PFSK-1 (cell line): ENCODE measurements around the gene PNPLA8.

Experiments used
- POLR2AphosphoS5 ChIP-seq: IDR thresholded peaks from 2 replicates; pipeline ENCODE4 v1.6.1; 2012; ENCODE audit warnings: low read depth, mild to moderate bottlenecking, control low read depth, low read length, moderate library complexity
- TAF1 ChIP-seq: IDR thresholded peaks from 2 replicates; pipeline ENCODE4 v1.6.1; 2012; ENCODE audit warnings: low read length, control low read depth, borderline replicate concordance; ENCODE audit not compliant: insufficient read depth
- TF ChIP-seq, protein P1 (sequence below), 2 experiments: IDR thresholded peaks; 2 replicates each; pipeline versions ENCODE4 v1.6.1 to v1.8.0; 2011 to 2012; ENCODE audit warnings: low read depth in 2 of 2, low read length in 2 of 2, control low read depth in 1 of 2, inconsistent platforms in 1 of 2, mild to moderate bottlenecking in 1 of 2, moderate library complexity in 1 of 2; ENCODE audit not compliant: insufficient read depth in 1 of 2

DNA sequence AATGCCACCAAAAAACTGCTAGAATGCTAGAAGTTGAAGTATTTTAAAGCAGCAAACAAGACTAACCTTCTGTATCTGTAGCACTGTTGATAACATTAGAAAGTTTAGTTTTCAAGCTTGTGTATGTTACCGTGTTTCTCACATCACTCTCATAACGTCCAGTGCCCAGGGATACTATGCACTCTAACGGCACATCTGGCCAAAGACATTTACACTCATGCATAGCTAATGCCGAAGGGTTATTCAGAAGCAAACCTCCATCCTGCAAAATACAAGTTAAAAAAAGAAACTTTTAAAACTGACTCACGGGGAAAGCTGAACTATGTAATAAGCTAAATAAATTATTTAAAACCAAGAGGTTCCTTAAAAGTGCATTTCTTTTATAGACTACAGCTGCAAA lies 46.8 kb downstream of the PNPLA8 start:
- TF ChIP-seq POLR2AphosphoS5 (no peak), TAF1 (no peak)
- TF ChIP-seq, protein P1, sequence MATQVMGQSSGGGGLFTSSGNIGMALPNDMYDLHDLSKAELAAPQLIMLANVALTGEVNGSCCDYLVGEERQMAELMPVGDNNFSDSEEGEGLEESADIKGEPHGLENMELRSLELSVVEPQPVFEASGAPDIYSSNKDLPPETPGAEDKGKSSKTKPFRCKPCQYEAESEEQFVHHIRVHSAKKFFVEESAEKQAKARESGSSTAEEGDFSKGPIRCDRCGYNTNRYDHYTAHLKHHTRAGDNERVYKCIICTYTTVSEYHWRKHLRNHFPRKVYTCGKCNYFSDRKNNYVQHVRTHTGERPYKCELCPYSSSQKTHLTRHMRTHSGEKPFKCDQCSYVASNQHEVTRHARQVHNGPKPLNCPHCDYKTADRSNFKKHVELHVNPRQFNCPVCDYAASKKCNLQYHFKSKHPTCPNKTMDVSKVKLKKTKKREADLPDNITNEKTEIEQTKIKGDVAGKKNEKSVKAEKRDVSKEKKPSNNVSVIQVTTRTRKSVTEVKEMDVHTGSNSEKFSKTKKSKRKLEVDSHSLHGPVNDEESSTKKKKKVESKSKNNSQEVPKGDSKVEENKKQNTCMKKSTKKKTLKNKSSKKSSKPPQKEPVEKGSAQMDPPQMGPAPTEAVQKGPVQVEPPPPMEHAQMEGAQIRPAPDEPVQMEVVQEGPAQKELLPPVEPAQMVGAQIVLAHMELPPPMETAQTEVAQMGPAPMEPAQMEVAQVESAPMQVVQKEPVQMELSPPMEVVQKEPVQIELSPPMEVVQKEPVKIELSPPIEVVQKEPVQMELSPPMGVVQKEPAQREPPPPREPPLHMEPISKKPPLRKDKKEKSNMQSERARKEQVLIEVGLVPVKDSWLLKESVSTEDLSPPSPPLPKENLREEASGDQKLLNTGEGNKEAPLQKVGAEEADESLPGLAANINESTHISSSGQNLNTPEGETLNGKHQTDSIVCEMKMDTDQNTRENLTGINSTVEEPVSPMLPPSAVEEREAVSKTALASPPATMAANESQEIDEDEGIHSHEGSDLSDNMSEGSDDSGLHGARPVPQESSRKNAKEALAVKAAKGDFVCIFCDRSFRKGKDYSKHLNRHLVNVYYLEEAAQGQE (IDR thresholded peaks at IDR 0.05; ENCODE audit: insufficient read depth in 1 of 2, low read depth in 2 of 2, low read length in 2 of 2): no peak
